GM10847 (cell line): ENCODE data around the gene INSM1.

ENCODE experiments used
- POLR2A ChIP-seq: IDR thresholded peaks from 2 replicates; pipeline ENCODE4 v1.6.1; 2011; ENCODE audit not compliant: insufficient read length; ENCODE audit errors: extremely low read depth

Gene INSM1

DNA sequence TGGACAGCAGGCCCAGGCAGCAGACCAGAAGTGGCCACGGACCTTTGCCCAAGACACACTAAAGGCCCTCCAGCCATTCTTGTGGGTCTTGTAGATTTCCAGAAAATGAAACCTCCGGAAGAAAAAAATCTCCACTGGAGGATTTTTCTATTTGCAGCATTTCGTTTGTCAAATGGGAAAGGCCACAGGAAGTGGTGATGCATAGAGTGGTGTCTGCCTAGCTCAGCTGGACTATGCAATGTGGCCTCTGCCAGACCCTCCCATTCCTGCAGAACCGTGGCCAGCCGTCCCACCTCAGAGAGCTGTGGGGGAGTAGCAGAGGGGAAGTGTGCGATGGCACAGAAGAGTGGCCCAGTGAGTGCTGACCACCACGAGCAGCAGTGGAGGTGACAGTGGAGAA lies 24.0 kb upstream of the INSM1 start:
- TF ChIP-seq POLR2A, result no peak

DNA sequence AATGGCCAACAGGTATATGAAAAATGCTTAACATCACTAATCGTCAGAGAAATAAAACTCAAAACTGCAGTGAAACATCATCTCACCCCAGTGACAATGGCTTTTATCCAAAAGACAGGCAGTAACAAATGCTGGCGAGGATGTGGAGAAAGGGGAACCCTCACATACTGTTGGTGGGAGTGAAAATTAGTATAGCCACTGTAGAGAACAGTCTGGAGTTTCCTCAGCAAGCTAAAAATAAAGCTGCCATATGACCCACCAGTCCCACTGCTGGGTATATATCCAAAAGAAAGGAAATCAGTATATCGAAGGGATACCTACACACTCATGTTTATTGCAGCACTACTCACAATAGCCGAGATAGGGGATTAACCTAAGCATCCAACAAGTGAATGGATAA lies 23.4 kb upstream of the INSM1 start:
- no peak for TF ChIP-seq POLR2A

DNA sequence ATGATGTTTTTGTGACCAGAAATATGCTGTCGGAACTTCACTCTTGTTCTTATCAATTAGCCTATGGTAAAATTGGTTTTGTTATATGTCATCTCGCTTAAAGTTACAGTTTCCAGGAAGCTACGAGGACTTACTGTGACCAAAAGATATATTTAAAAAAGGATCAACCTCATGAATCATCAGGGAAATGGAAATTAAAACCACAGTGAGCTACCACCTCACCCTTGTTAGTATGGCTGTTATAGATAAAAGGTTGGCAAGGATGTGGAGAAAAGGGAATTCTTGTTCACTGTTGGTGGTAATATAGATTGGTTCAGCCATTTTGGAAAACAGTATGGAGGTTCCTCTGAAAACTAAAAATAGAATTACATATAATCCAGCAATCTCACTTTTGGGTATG lies 14.3 kb upstream of the INSM1 start:
- TF ChIP-seq POLR2A, result no peak

DNA sequence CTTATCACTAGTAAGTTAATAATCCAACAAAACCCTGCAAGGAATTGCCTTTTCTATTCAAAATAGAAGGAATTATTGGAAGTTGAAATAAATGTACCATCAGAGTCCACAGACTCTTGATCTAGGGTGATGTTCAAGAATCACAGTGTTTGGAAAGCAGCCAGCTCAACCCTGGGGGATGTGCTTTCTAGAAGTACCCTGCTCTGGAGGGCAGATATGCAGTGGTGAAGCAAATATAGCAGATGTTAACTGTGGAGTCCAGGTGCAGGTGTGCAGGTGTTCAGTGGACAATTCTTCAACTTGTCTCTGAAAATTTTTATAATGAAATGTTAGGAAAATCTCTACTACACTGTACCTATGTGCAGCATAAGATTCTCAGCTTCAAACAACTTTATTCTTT lies 9.1 kb upstream of the INSM1 start:
- no peak for TF ChIP-seq POLR2A

DNA sequence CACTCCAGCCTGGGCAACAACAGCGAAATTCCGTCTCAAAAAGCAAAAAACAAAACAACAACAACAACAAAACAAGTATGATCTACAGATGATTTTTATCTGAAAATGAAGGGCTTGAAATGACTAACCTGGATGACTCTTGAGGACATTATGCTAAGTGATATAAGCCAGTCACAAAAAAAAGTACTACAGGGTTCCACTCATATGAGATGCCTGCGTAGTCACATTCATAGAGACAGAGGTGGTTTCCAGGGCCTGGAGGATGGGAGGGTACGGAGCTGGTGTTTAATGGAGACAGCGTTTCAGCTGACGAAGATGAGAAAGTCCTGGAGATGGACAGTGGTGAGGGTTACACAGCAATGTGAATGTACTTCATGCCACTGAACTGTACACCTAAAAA lies 8.3 kb upstream of the INSM1 start:
- TF ChIP-seq POLR2A, result no peak

DNA sequence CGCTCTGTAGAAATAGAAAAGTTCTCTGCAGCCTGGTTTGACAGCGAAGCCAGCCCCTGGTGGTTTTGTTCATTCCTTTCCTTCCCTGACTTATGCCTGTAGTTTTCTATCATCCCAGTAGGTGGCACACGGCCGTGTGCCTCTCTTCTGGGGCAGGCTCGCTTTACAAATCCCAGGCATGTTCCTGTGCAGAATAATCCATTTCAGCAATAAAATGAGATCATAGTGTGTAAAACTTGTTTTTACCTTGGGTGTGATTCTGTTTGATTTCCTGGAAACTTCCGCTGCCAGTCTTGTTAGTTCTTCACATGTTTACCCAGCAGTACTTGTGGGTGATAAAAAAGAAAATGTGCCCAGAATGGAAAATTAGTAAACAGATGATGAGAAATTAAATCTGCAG lies 7.4 kb upstream of the INSM1 start:
- no peak for TF ChIP-seq POLR2A

DNA sequence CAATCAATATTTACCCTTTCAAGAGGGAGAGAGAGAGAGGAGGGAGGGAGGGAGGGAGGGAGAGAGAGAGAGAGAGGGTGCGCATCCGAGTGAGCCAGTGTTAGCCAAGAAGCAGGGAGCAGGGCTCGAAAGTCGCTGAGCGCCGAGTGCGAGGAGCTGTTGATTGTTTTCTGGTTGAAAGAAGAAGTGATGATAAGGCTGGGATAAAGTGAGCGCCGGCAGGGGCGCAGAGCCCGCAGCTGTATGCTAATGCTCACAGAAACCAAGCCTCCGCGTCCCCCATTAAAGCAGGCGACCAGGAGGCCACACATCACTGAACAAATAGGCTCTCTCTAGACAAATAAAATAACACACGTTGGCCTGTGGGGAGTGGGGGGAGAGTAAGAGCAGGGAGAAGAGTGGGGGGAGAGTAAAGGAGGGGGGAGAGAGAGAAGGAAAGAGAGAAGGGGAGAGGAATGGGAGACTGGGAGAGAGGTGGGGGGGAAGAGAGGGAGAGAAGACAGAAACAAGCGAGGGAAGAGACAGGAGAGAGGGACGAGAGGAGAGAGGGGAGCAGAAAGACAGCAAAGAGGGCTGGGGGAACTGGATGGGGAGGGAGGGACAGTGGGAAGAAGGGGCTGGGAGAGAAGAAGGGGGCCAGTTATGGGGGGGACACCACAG lies 5.0 kb upstream of the INSM1 start:
- TF ChIP-seq POLR2A, result no peak

DNA sequence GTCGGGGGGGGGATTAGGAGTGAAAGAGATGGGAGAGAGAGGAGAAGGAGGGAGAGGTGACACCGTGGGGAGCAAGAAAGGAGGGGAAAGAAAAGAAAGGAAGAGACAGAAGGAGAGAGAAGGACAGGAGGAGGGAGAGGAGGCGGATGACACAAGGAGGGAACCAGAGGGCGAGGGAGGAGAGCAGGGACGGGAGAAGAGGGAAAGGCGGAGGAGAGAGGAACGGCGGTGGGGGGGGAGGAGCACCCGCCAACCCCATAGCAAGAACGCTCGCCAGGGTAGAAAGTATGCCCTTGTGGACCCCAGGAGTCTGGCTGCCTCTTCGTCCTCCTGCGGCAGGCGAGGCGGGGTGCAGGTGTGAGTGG lies 4.5 kb upstream of the INSM1 start:
- TF ChIP-seq POLR2A, result no peak

DNA sequence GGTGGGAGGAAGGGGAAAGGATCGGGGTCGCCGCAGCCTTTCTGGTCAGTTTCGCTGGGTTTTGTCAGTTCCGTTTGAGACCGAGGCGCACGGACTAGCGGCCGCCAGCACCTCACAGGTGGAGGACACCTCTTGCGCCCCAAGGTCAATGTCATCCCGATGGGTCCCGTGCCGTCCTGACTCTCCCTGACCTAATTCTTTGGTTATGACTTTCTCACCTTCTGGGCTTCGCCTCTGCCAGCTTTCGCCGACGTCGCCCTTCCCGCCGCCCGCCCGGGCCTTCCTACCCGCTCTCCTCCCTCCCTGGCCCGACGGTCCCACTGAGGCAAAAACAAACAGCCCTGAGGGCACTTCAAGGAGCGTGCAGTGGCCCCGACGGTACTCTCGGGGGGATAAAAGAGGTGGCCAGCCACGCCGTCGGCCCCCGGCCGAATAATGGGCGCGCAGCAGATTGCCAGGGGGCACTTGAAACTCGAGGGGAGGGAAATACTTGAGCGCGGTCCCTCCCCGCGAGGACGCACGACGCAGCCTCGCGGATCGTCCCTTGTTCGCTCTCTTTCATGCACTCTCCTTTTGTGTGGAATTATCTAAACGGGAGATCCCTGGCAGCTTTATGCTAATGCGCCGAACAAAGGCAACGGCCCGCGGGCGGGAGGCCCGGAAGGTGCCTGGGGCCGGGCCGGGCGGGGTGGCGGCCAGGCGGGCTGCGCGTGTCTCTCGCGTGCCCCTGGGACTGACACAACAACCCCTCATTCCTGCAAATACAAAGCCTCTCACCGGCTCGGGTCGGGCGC lies 3.9 kb upstream of the INSM1 start:
- TF ChIP-seq POLR2A, result no peak

DNA sequence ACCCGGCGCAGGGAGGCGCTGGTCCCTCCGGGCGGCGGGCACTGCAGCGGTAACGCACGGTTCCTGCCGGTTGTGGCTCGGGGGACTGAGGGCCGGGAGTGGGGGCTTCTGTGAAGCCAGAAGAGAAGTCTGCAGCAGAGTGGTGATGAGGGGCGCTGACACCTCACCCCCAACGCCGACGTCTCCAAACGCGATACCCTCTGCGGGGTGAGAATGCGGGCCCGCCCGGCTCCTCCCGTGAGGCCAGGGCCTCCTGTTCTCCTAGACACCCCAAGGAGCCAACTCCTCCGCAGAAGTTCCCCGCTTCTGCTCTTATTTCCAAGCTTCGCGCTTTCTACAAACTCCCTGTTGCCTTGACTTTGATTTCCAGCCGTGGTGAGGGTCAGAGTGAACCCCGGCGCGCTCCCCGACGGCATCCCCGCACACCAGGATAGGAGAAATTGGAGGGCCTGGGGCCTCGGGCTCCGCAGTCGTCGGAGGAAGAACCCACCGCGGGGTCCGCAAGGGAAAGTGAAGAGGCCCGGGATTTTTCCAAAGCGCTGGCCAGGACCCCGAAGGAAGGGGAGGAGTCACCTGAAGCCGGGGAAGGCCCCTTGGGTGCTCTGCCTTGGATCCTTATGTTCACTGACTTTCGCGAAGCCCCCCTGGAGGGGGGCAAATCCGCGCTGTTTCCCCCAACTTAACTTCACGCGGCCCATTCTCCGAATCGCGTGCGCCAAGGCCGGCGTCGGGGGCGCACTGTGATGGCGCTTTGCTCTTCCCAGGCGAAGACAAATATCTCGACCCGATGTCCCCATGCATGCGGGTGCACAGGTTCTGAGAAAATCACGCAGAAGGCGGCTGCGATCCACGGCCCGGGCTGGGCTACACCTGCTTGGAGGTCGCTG lies 3.1 kb upstream of the INSM1 start:
- TF ChIP-seq POLR2A, result no peak

DNA sequence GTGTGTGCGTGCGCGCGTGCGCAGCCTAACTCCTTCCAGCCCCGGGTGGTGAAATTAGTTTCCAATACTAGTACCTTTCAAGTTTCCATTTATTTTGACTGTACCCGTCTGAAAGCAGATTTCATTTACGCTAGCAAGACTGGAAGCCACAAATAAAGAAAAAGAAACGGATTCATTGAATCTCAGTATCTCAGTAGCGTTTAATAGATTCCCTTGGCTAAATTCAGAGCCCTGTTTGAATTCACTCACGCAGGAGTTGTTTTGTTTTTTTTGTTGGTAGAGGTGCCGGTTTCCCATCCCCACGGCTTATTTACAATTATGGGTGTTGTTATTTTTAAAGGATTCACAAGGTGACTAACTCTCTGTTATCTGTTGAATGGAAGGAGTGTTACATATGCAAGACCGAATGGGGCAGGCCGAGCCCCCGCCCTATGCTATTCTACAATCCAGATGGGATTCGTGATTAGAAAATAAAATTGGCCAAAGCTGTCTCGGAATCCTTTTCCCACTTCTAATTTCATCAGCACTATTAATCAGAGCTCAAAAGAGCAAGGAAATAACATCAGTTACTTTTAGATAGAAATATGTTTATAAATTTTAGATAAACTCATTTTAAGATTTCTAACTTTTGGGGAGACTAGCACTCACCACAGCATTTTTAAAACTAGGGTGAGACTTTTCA lies 2.3 kb upstream of the INSM1 start:
- TF ChIP-seq POLR2A, result no peak

DNA sequence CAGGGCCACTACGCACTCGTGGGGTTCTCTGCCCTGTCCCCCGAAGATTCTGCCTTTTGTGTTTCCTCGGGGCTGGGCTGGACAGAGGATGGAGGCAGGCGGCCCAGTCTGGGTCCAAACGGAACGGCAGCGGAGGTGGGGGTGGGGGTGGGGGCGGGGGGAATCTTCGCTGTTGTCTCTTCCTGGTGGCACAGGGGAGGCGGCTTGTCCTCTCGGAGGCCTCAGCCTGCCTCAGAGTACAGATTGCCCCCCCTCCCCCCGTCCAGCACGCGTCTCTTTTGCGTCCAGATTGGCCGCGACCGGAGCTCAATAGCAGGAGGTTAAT lies 1.4 kb upstream of the INSM1 start:
- no peak for TF ChIP-seq POLR2A

DNA sequence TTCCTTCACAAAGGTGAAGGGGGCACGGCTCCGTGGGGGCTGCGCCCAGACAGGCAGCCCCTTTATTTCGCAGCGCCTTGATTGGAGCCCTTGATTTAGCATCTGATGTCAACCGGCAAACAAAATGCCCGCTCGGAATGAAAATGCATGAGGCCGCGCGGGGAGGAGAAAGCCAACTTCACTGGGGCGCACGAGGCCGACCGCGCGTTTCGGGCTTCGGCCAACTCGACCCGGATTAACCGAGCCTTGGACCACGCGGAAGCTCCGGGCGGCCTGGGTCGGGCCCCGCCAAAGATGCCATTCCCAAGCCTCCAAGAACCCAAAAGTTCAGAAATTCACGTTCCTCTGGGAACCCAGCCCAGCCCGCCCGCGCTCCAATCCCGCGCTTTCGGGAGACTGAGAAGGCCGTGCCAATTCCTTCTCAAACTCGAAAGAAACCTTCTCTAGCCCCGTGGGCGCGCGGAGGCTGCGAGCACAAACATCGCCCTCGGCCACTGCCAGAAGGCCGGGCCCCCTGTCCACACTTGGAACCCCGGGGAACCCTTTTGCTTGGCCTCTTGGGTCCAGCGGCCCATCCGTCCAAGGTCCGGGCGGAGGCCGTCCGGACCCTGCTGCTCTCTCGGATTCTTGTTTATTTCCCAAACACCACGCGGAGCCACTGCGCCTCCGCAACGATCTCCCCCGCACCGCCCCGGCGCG lies 879 bp upstream of the INSM1 start:
- TF ChIP-seq POLR2A, result no peak

DNA sequence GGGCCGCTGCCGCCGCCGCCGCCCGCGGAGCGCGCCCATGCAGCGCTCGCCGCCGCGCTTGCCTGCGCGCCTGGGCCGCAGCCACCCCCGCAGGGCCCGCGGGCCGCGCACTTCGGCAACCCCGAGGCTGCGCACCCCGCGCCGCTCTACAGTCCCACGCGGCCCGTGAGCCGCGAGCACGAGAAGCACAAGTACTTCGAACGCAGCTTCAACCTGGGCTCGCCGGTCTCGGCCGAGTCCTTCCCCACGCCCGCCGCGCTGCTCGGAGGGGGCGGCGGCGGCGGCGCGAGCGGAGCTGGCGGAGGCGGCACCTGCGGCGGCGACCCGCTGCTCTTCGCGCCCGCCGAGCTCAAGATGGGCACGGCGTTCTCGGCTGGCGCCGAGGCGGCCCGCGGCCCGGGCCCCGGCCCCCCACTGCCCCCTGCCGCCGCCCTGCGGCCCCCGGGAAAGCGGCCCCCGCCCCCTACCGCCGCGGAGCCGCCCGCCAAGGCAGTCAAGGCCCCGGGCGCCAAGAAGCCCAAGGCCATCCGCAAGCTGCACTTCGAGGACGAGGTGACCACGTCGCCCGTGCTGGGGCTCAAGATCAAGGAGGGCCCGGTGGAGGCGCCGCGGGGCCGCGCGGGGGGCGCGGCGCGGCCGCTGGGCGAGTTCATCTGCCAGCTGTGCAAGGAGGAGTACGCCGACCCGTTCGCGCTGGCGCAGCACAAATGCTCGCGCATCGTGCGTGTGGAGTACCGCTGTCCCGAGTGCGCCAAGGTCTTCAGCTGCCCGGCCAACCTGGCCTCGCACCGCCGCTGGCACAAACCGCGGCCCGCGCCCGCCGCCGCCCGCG lies 730 bp downstream of the INSM1 start:
- TF ChIP-seq POLR2A, result no peak
